Measurements from ENCODE around the gene HLA-DOA.

- TF ChIP-seq CTCF (IDR thresholded peaks at IDR 0.05) (no peak), POLR2A (IDR thresholded peaks at IDR 0.05) (no peak), POLR2AphosphoS5 (IDR thresholded peaks at IDR 0.05) (no peak)
Observed at GRCh38 chr6:32982702-32983492, 26.5 kb downstream of the HLA-DOA start.
